CD4-positive, alpha-beta T cell treated with Interleukin-15 for 1 hour (primary cell): Measurements from ENCODE around the gene CPA1.
"Not testable (repeated sequence)": the region's sequence is repeated elsewhere in the genome, so short reads cannot be mapped to it uniquely, and the experiment has no call there.

Source experiments
- DNase-seq: peaks from one replicate; pipeline ENCODE4 v3.0.0-alpha.2; 2020

Gene CPA1

GRCh38 chr7:130374507-130374906 lies 5.8 kb upstream of the CPA1 start:
- DNase-seq = no peak

GRCh38 chr7:130376461-130376860 lies 3.8 kb upstream of the CPA1 start:
- not testable (repeated sequence) for DNase-seq

GRCh38 chr7:130377178-130377577 lies 3.1 kb upstream of the CPA1 start:
- DNase-seq = no peak

GRCh38 chr7:130379019-130379418 lies 1.3 kb upstream of the CPA1 start:
- DNase-seq = no peak

GRCh38 chr7:130379532-130379920 lies 768 bp upstream of the CPA1 start:
- DNase-seq = no peak

GRCh38 chr7:130380861-130381455 lies 664 bp downstream of the CPA1 start:
- DNase-seq = no peak

- DNase-seq = no peak
Measured at GRCh38 chr7:130381468-130382312, 1.4 kb downstream of the CPA1 start.

GRCh38 chr7:130383187-130383980 lies 3.1 kb downstream of the CPA1 start:
- DNase-seq = no peak

GRCh38 chr7:130384371-130384801 lies 4.1 kb downstream of the CPA1 start:
- DNase-seq = no peak

GRCh38 chr7:130384841-130385599 lies 4.7 kb downstream of the CPA1 start:
- DNase-seq = no peak

GRCh38 chr7:130385600-130386066 lies 5.3 kb downstream of the CPA1 start:
- no peak for DNase-seq

GRCh38 chr7:130386876-130387275 lies 6.6 kb downstream of the CPA1 start:
- DNase-seq = no peak

GRCh38 chr7:130387306-130387627 lies 7.0 kb downstream of the CPA1 start:
- DNase-seq = no peak

- no peak for DNase-seq
Measured at GRCh38 chr7:130387628-130388403, 7.5 kb downstream of the CPA1 start.

- no peak for DNase-seq
Measured at GRCh38 chr7:130388671-130389070, 8.4 kb downstream of the CPA1 start.

GRCh38 chr7:130390486-130390885 lies 10.2 kb downstream of the CPA1 start:
- DNase-seq = no peak

GRCh38 chr7:130393101-130393561 lies 12.8 kb downstream of the CPA1 start:
- no peak for DNase-seq

- DNase-seq = no peak
Measured at GRCh38 chr7:130393841-130394411, 13.6 kb downstream of the CPA1 start.

- no peak for DNase-seq
Measured at GRCh38 chr7:130394421-130395195, 14.3 kb downstream of the CPA1 start.

- no peak for DNase-seq
Measured at GRCh38 chr7:130395421-130395820, 15.1 kb downstream of the CPA1 start.

- DNase-seq = no peak
Measured at GRCh38 chr7:130396109-130396508, 15.8 kb downstream of the CPA1 start.
